ENCODE measurements around the gene KAT8. TPM values are rescaled to one million over a fixed set of nuclear protein-coding genes. Genes with fewer than 3 reads are reported as not detected.

KAT8 gene
- total and polyA plus RNA-seq, 2 of the 13 experiments (the other 11 are each of a cell fraction or from before 2014, with no cell fraction given) = 79.0 to 84.2 TPM

- TF ChIP-seq ZNF224 (CRISPR knock-in tag; IDR thresholded peaks at IDR 0.05) = peak; percentile 71; the same call in 1 of the 2 replicates
- TF ChIP-seq DPF2 (CRISPR knock-in tag; IDR thresholded peaks at IDR 0.05; ENCODE audit: borderline replicate concordance, low read depth) = peak; percentile 81; the same call in 1 of the 2 replicates
- no peak for TF ChIP-seq ZFP36 (IDR thresholded peaks at IDR 0.05; ENCODE audit: borderline replicate concordance, low read depth, low read length, partially characterized antibody)
- TF ChIP-seq SMAD9 (CRISPR knock-in tag; IDR thresholded peaks at IDR 0.05) = peak; percentile 94; the same call in 1 of the 2 replicates
- peak; percentile 97 for TF ChIP-seq MYPOP (CRISPR knock-in tag; IDR thresholded peaks at IDR 0.05)
- TF ChIP-seq ZNF816 (CRISPR knock-in tag; IDR thresholded peaks at IDR 0.05; ENCODE audit: borderline replicate concordance) = peak; percentile 97
- peak; percentile 86 for TF ChIP-seq ZNF446 (CRISPR knock-in tag; IDR thresholded peaks at IDR 0.05)
- TF ChIP-seq JUNB (CRISPR knock-in tag; IDR thresholded peaks at IDR 0.05; ENCODE audit: borderline replicate concordance) = no peak
- peak; percentile 86 for TF ChIP-seq ZNF891 (CRISPR knock-in tag; IDR thresholded peaks at IDR 0.05)
- peak; percentile 98 for TF ChIP-seq BORCS8-MEF2B (CRISPR knock-in tag; IDR thresholded peaks at IDR 0.05)
- TF ChIP-seq NR1H2 (CRISPR knock-in tag; IDR thresholded peaks at IDR 0.05; ENCODE audit: borderline replicate concordance, low read depth) = 0 out of 2 replicates have a peak, but pooled peaks have one; percentile 62
- peak; percentile 85 for TF ChIP-seq ZNF12 (CRISPR knock-in tag; IDR thresholded peaks at IDR 0.05)
- TF ChIP-seq POGK (CRISPR knock-in tag; conservative IDR thresholded peaks at IDR 0.05) = peak; percentile 98
- TF ChIP-seq ZNF563 (CRISPR knock-in tag; IDR thresholded peaks at IDR 0.05) = peak; percentile 97
- 0 out of 2 replicates have a peak, but pooled peaks have one; percentile 35 for TF ChIP-seq GMEB2 (CRISPR knock-in tag; IDR thresholded peaks at IDR 0.05; ENCODE audit: low read depth)
- TF ChIP-seq ZNF329 (CRISPR knock-in tag; IDR thresholded peaks at IDR 0.05; ENCODE audit: low read depth) = peak; percentile 93
- peak; percentile 95 for TF ChIP-seq ZNF574 (CRISPR knock-in tag; IDR thresholded peaks at IDR 0.05)
- peak; percentile 93 for TF ChIP-seq CREB3 (CRISPR knock-in tag; IDR thresholded peaks at IDR 0.05)
- peak; percentile 94 for TF ChIP-seq THAP11 (CRISPR knock-in tag; IDR thresholded peaks at IDR 0.05)
Measured at GRCh38 chr16:31105677-31106213, 11.7 kb upstream of the KAT8 start (continued).

All from HepG2 (cell line).